Chondrocyte (in vitro differentiated cells): Measurements from ENCODE around the gene TMEM256. TPM values are rescaled to one million over a fixed set of nuclear protein-coding genes. Genes with fewer than 3 reads are reported as not detected.

Experiments
- DNase-seq: peaks from one replicate; pipeline ENCODE4 v3.0.0; 2021; ENCODE audit warnings: mixed read lengths, low spot score
- H3K27ac Mint-ChIP-seq: one replicate; pipeline ENCODE4 v1.8.0; 2021; ENCODE audit warnings: mild to moderate bottlenecking, moderate library complexity, mixed read lengths; ENCODE audit not compliant: unreplicated experiment
- H3K27me3 Mint-ChIP-seq: 2 replicates; pipeline ENCODE4 v1.8.0; 2021; ENCODE audit warnings: low read depth, mixed read lengths
- H3K36me3 Mint-ChIP-seq: 2 replicates; pipeline ENCODE4 v1.8.0; 2021; ENCODE audit warnings: low read depth, mixed read lengths
- H3K4me1 Mint-ChIP-seq: 2 replicates; pipeline ENCODE4 v1.8.0; 2021; ENCODE audit warnings: low read depth, mild to moderate bottlenecking, mixed read lengths
- H3K4me3 Mint-ChIP-seq: one replicate; pipeline ENCODE4 v1.8.0; 2021; ENCODE audit warnings: mild to moderate bottlenecking, moderate library complexity, mixed read lengths; ENCODE audit not compliant: unreplicated experiment
- H3K9me3 Mint-ChIP-seq: 2 replicates; pipeline ENCODE4 v1.8.0; 2021; ENCODE audit warnings: low read depth, mixed read lengths
- CTCF ChIP-seq: fragments of 200-600 bp; sonication (generic); IDR thresholded peaks from 2 replicates; pipeline ENCODE4 v1.5.0; 2021; ENCODE audit warnings: antibody characterized with exemption, mild to moderate bottlenecking, moderate library complexity
- total RNA-seq: library from RNA; stranded (reverse); gene quantifications from 3 replicates; pipeline ENCODE4 v1.2.1, GENCODE V29; 2021

TMEM256 gene
- total RNA-seq, 1 donor from 2014 or later, result 34.3 TPM

GRCh38 chr17:7436556-7437368 is 32.9 kb upstream of the TMEM256 start:
- DNase-seq, result no peak
- TF ChIP-seq CTCF, result peak; percentile 87
- Mint-ChIP-seq H3K27me3 (no peaks in the 10 kb centered on the region), H3K27ac (peak overlapping the region; percentile 86), H3K4me1 (peaks cover 53% of the 10 kb centered on the region), H3K4me3 (peak overlapping the region; percentile 87), H3K36me3 (no peaks in the 10 kb centered on the region), H3K9me3 (no peaks in the 10 kb centered on the region)

DNA sequence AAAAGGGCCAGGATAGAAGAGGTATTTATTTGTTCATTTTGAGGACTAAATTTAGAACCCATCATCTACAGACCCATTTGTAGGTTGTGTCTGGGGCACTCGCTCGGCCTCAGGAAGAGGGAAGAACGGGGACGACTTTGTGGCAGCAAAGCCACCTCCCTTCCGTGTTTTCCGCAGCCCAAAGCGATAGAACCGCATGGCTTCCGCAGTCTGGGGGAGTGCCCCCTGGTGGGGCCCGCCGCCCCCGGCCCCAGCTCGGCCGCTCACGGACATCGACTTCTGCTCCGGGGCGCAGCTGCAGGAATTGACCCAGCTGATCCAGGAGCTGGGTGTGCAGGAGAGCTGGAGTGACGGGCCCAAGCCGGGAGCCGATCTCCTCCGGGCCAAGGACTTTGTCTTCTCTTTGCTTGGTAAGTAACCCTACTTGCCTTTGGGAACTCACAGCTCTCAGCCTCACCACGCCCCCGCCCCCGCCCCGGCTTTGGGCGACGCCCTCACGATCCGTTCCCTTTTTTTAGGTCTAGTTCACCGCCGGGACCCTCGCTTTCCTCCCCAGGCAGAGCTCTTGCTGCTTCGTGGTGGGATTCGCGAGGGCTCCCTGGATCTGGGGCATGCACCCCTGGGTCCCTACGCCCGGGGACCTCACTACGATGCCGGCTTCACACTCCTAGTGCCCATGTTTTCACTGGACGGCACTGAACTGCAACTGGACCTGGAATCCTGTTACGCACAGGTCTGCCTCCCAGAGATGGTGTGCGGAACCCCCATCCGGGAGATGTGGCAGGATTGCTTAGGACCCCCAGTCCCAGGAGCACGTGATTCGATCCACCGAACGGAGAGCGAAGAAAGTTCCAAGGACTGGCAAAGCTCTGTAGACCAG is 32.0 kb upstream of the TMEM256 start:
- TF ChIP-seq CTCF, result peak; percentile 54
- H3K27me3 Mint-ChIP-seq, result no peaks in the 10 kb centered on the region

GRCh38 chr17:7432296-7432695 is 28.4 kb upstream of the TMEM256 start:
- Mint-ChIP-seq H3K27ac (no peak overlapping the region), H3K4me1 (peaks cover 19% of the 10 kb centered on the region), H3K27me3 (no peaks in the 10 kb centered on the region), H3K36me3 (no peaks in the 10 kb centered on the region), H3K4me3 (no peak overlapping the region), H3K9me3 (no peaks in the 10 kb centered on the region)
- no peak for DNase-seq
- TF ChIP-seq CTCF, result no peak

More for the DNA sequence above, 32.0 kb upstream of the TMEM256 start:
- H3K36me3 Mint-ChIP-seq, result no peaks in the 10 kb centered on the region
- H3K4me3 Mint-ChIP-seq, result peak overlapping the region; percentile 87
- no peaks in the 10 kb centered on the region for H3K9me3 Mint-ChIP-seq
- H3K4me1 Mint-ChIP-seq, result peaks cover 49% of the 10 kb centered on the region
- no peak for DNase-seq
- H3K27ac Mint-ChIP-seq, result peak overlapping the region; percentile 86

DNA sequence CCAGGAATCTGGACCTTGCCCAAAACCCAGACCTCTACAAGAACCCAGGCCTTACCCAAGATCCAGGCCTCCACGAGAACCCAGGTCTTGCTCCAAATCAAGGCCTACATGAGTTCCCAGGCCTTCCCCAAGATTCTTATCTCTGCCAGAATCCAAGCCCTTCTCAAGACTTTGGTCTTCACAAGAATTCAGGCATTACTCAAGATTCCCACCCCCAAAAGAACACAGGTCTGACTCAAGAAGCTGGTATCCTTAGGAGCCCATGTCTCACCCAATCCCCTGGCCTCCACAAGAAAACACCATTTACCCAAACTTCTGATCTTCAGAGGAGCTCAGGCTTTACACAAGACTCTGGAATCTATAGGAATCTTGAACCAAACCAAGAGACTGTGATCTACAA is 27.3 kb upstream of the TMEM256 start:
- Mint-ChIP-seq H3K27me3 (no peaks in the 10 kb centered on the region), H3K4me1 (peaks cover 12% of the 10 kb centered on the region), H3K27ac (no peak overlapping the region), H3K9me3 (no peaks in the 10 kb centered on the region), H3K4me3 (no peak overlapping the region), H3K36me3 (no peaks in the 10 kb centered on the region)
- DNase-seq, result no peak
- no peak for TF ChIP-seq CTCF

DNA sequence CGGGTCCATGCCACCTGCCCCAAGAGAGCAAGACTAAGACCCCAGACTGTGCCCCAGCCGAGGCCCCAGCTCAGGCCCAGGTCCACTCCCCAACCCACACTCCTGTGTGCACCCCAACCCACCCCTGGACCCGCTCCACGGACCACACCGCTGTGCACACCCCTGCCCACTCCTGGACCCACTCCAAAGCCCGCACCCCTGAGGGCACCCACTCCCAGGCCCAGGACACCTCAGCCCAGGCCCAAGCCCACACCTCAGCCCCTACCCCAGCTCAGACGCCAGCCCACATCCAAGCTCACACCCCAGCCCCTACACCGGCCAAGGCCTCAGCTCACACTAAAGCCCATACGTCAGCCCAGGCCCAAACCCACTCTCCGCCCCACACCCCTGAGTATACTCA is 25.8 kb upstream of the TMEM256 start:
- TF ChIP-seq CTCF, result no peak
- DNase-seq, result no peak
- H3K4me3 Mint-ChIP-seq, result no peak overlapping the region
- H3K27me3 Mint-ChIP-seq, result no peaks in the 10 kb centered on the region
- no peak overlapping the region for H3K27ac Mint-ChIP-seq
- H3K36me3 Mint-ChIP-seq, result no peaks in the 10 kb centered on the region
- no peaks in the 10 kb centered on the region for H3K4me1 Mint-ChIP-seq
- H3K9me3 Mint-ChIP-seq, result no peaks in the 10 kb centered on the region
